ENCODE data around the gene LRRC55. TPM values are rescaled to one million over a fixed set of nuclear protein-coding genes. Genes with fewer than 3 reads are reported as not detected.

Gene LRRC55
- polyA plus RNA-seq, 2 of the 4 experiments (the other 2 are of a cell fraction) = 0.01 TPM; not detected in 1

GRCh38 chr11:57158180-57158579 is 23.6 kb upstream of the LRRC55 start:
- DNase-seq (ENCODE audit: low read depth in 1 of 2, low spot score in 1 of 2) (no peak), ATAC-seq (no peak), FAIRE-seq (no peak)
- no peak overlapping the region for H3K4me2 ChIP-seq
- H3K4me3 ChIP-seq = no peak overlapping the region
- peaks cover 19% of the 10 kb centered on the region; the same call in 2 of the 3 replicates for H3K4me1 ChIP-seq
- CTCF ChIA-PET = no interaction called here
- no peaks in the 10 kb centered on the region for H3K9me3 ChIP-seq
- no peak for TF ChIP-seq ZC3H11A (IDR thresholded peaks at IDR 0.05)
- no peak for TF ChIP-seq ZSCAN20 (CRISPR knock-in tag; IDR thresholded peaks at IDR 0.05)
- no peak for TF ChIP-seq BCL3 (IDR thresholded peaks at IDR 0.05)
- 91% methylated on average over 5 of the region's 5 CpGs for WGBS (ENCODE audit: missing lambda C conversion rate)
- POLR2A ChIA-PET = no interaction called here
- H3K27ac ChIP-seq = no peak overlapping the region

- Histone ChIP-seq H3K4me3 (no peak overlapping the region), H3K27ac (no peak overlapping the region), H3K4me2 (no peak overlapping the region), H3K9me3 (no peaks in the 10 kb centered on the region), H3K4me1 (peaks cover 19% of the 10 kb centered on the region; the same call in 2 of the 3 replicates)
- POLR2A ChIA-PET = no interaction called here
- TF ChIP-seq FOSB (CRISPR knock-in tag; IDR thresholded peaks at IDR 0.05) (no peak), RAD21 (conservative IDR thresholded peaks at IDR 0.05 in 1 of 2, IDR thresholded peaks at IDR 0.05 in 1 of 2) (no peak), PBX3 (IDR thresholded peaks at IDR 0.05) (no peak), JUNB (IDR thresholded peaks at IDR 0.05) (no peak), ZC3H11A (IDR thresholded peaks at IDR 0.05) (no peak), HOXB5 (CRISPR knock-in tag; IDR thresholded peaks at IDR 0.05) (no peak), CBX8 (IDR thresholded peaks at IDR 0.05) (no peak), SREBF2 (IDR thresholded peaks at IDR 0.05) (no peak), POLR2A (IDR thresholded peaks at IDR 0.05; ENCODE audit: low read length) (no peak), EP300 (IDR thresholded peaks at IDR 0.05) (no peak), NR3C1 (IDR thresholded peaks at IDR 0.05) (no peak), MAFK (IDR thresholded peaks at IDR 0.05; ENCODE audit: partially characterized antibody) (no peak), HDAC2 (IDR thresholded peaks at IDR 0.05) (no peak), RCOR1 (IDR thresholded peaks at IDR 0.05; ENCODE audit: low read depth, low read length) (no peak), CTCF (IDR thresholded peaks at IDR 0.05) (no peak), MYC (IDR thresholded peaks at IDR 0.05; ENCODE audit: borderline replicate concordance, low read length) (no peak)
- WGBS (ENCODE audit: missing lambda C conversion rate) = 91% methylated on average over 1 of the region's 1 CpG
- CTCF ChIA-PET = no interaction called here
- ATAC-seq (no peak), FAIRE-seq (no peak), DNase-seq (ENCODE audit: low read depth in 1 of 2, low spot score in 1 of 2) (no peak)
These were observed 23.2 kb upstream of the LRRC55 start for GRCh38 chr11:57158599-57158998.

GRCh38 chr11:57160665-57161064 is 21.1 kb upstream of the LRRC55 start:
- no peak for FAIRE-seq
- Histone ChIP-seq H3K4me3 (no peak overlapping the region), H3K27ac (no peak overlapping the region), H3K4me2 (no peak overlapping the region), H3K9me3 (no peaks in the 10 kb centered on the region), H3K4me1 (peaks cover 10% of the 10 kb centered on the region; the same call in 2 of the 3 replicates)
- no peak for TF ChIP-seq TFCP2L1 (CRISPR knock-in tag; IDR thresholded peaks at IDR 0.05)
- no peak for TF ChIP-seq HOXB5 (CRISPR knock-in tag; IDR thresholded peaks at IDR 0.05)
- TF ChIP-seq E2F6 (IDR thresholded peaks at IDR 0.05; ENCODE audit: borderline replicate concordance, low read depth) = no peak
- no peak for TF ChIP-seq NR3C1 (IDR thresholded peaks at IDR 0.05)
- TF ChIP-seq CEBPB (IDR thresholded peaks at IDR 0.05) = no peak
- TF ChIP-seq ZC3H11A (IDR thresholded peaks at IDR 0.05) = no peak
- TF ChIP-seq MAX (IDR thresholded peaks at IDR 0.05) = no peak
- no peak for DNase-seq (ENCODE audit: low read depth in 1 of 2, low spot score in 1 of 2)
- ChIA-PET CTCF (no interaction called here), POLR2A (no interaction called here)
- no peak for ATAC-seq
- WGBS (ENCODE audit: missing lambda C conversion rate) = 85% methylated on average over 2 of the region's 2 CpGs
